K562 (cell line): ENCODE data around the gene RUVBL1.

Source experiments
- EP300 ChIP-seq: IDR thresholded peaks from 2 replicates; pipeline ENCODE4 v1.6.1; 2012; ENCODE audit warnings: low read length, improper control_type of control experiment
- REST ChIP-seq, 2 experiments: fragments of 450-650 bp; formaldehyde crosslinking in 1 of 2; IDR thresholded peaks; 2 replicates each; pipeline versions ENCODE4 v1.4.0 to v1.6.1; 2014 to 2020; ENCODE audit warnings: mild to moderate bottlenecking in 2 of 2, borderline replicate concordance in 1 of 2, low read depth in 1 of 2
- RNF219 ChIP-seq: fragments of 250-450 bp; sonication (Bioruptor Pico); IDR thresholded peaks from 2 replicates; pipeline ENCODE4 v1.5.0; 2022; ENCODE audit warnings: mild to moderate bottlenecking
- U2AF1 ChIP-seq: fragments of 200-400 bp; formaldehyde crosslinking; optimal IDR thresholded peaks from 2 replicates; pipeline ENCODE3; 2017; ENCODE audit warnings: mild to moderate bottlenecking, low read depth, low read length, moderate library complexity

- TF ChIP-seq EP300 (no peak), U2AF1 (no peak), REST (IDR thresholded peaks at IDR 0.05; ENCODE audit: borderline replicate concordance) (no peak), REST (CRISPR knock-in tag; IDR thresholded peaks at IDR 0.05; ENCODE audit: low read depth) (no peak), RNF219 (CRISPR knock-in tag) (no peak)
These were observed 39.5 kb downstream of the RUVBL1 start for GRCh38 chr3:128083980-128084674.
